Astrocyte (in vitro differentiated cells and primary cell): ENCODE data around the gene SH3TC2. TPM values are rescaled to one million over a fixed set of nuclear protein-coding genes. Genes with fewer than 3 reads are reported as not detected.

Experiments
- DNase-seq: peaks from one replicate; pipeline ENCODE4 v3.0.0-alpha.2; 2010; ENCODE audit warnings: low read depth
- FAIRE-seq: peaks from 2 replicates; lab custom pipeline; 2011; peaks lifted over from hg19 to GRCh38; lab: Jason Lieb, UNC
- H2AFZ ChIP-seq: 2 replicates; pipeline ENCODE4 v1.6.0; 2012; ENCODE audit warnings: low read depth, low read length, inconsistent platforms
- H3K27ac ChIP-seq: 2 replicates; pipeline ENCODE4 v1.5.1; 2011; ENCODE audit warnings: low read depth, low read length, inconsistent platforms
- H3K27me3 ChIP-seq: 2 replicates; pipeline ENCODE4 v1.6.0; 2011; ENCODE audit warnings: low read length, inconsistent platforms; ENCODE audit not compliant: insufficient read depth
- H3K36me3 ChIP-seq: 2 replicates; pipeline ENCODE4 v1.5.1; 2011; ENCODE audit warnings: low read length, inconsistent platforms; ENCODE audit not compliant: insufficient read depth
- H3K4me1 ChIP-seq: 2 replicates; pipeline ENCODE4 v1.5.1; 2011; ENCODE audit warnings: low read length, inconsistent platforms; ENCODE audit not compliant: insufficient read depth
- H3K4me2 ChIP-seq: 2 replicates; pipeline ENCODE4 v1.6.0; 2012; ENCODE audit warnings: low read length, inconsistent platforms
- H3K4me3 ChIP-seq: 2 replicates; pipeline ENCODE4 v1.5.1; 2011; ENCODE audit warnings: low read depth, mild to moderate bottlenecking, low read length, inconsistent platforms; ENCODE audit not compliant: insufficient read depth
- H3K79me2 ChIP-seq: 2 replicates; pipeline ENCODE4 v1.6.0; 2012; ENCODE audit warnings: mild to moderate bottlenecking, low read length, inconsistent platforms; ENCODE audit not compliant: insufficient read depth
- H3K9ac ChIP-seq: 2 replicates; pipeline ENCODE4 v1.6.0; 2012; ENCODE audit warnings: mild to moderate bottlenecking, low read length, inconsistent platforms
- H3K9me3 ChIP-seq: 2 replicates; pipeline ENCODE4 v1.5.1; 2012; ENCODE audit warnings: low read depth, mild to moderate bottlenecking, low read length, inconsistent platforms; ENCODE audit not compliant: insufficient read depth
- H4K20me1 ChIP-seq: 2 replicates; pipeline ENCODE4 v1.6.0; 2012; ENCODE audit warnings: low read length, inconsistent platforms; ENCODE audit not compliant: insufficient read depth
- H3K27ac Mint-ChIP-seq: one replicate; pipeline ENCODE4 v1.8.0; 2021; ENCODE audit warnings: mild to moderate bottlenecking, mixed read lengths; ENCODE audit not compliant: unreplicated experiment
- H3K27me3 Mint-ChIP-seq: one replicate; pipeline ENCODE4 v1.8.0; 2021; ENCODE audit warnings: low read depth, mixed read lengths; ENCODE audit not compliant: unreplicated experiment
- H3K36me3 Mint-ChIP-seq: one replicate; pipeline ENCODE4 v1.8.0; 2021; ENCODE audit warnings: low read depth, mixed read lengths; ENCODE audit not compliant: unreplicated experiment
- H3K4me1 Mint-ChIP-seq: one replicate; pipeline ENCODE4 v1.8.0; 2021; ENCODE audit warnings: low read depth, mixed read lengths; ENCODE audit not compliant: unreplicated experiment
- H3K4me3 Mint-ChIP-seq: one replicate; pipeline ENCODE4 v1.8.0; 2021; ENCODE audit warnings: mild to moderate bottlenecking, moderate library complexity, mixed read lengths; ENCODE audit not compliant: unreplicated experiment
- H3K9me3 Mint-ChIP-seq: one replicate; pipeline ENCODE4 v1.8.0; 2021; ENCODE audit warnings: mild to moderate bottlenecking, mixed read lengths; ENCODE audit not compliant: unreplicated experiment
- EZH2 ChIP-seq: IDR thresholded peaks from 2 replicates; pipeline ENCODE4 v1.6.1; 2012; ENCODE audit warnings: mild to moderate bottlenecking, low read length, inconsistent platforms; ENCODE audit not compliant: insufficient read depth
- total RNA-seq: library from RNA; stranded (reverse); gene quantifications from 2 replicates; pipeline ENCODE4 v1.2.1, GENCODE V29; 2021
- TF ChIP-seq, protein P1 (sequence below): IDR thresholded peaks from 2 replicates; pipeline ENCODE4 v1.5.1; 2011; ENCODE audit warnings: low read depth, mild to moderate bottlenecking, inconsistent platforms, low read length, moderate library complexity; ENCODE audit not compliant: insufficient read depth

Gene SH3TC2
- total RNA-seq, 1 donor from 2014 or later: 2.6 TPM

GRCh38 chr5:149013796-149014195 lies 49.1 kb downstream of the SH3TC2 start:
- H2AFZ ChIP-seq: no peak overlapping the region
- H3K27me3 ChIP-seq: no peaks in the 10 kb centered on the region
- FAIRE-seq (no peak), DNase-seq (no peak)
- no peak overlapping the region for H3K27ac ChIP-seq
- Mint-ChIP-seq H3K4me1 (peaks cover 3% of the 10 kb centered on the region), H3K4me3 (no peak overlapping the region), H3K27me3 (peaks cover 2% of the 10 kb centered on the region), H3K36me3 (no peaks in the 10 kb centered on the region), H3K27ac (no peak overlapping the region), H3K9me3 (no peaks in the 10 kb centered on the region)
- H3K36me3 ChIP-seq: no peaks in the 10 kb centered on the region
- H3K4me1 ChIP-seq: no peaks in the 10 kb centered on the region
- no peaks in the 10 kb centered on the region for H3K9me3 ChIP-seq
- no peak overlapping the region for H3K4me2 ChIP-seq
- H3K4me3 ChIP-seq: no peak overlapping the region
- no peaks in the 10 kb centered on the region for H4K20me1 ChIP-seq
- H3K9ac ChIP-seq: no peak overlapping the region
- no peaks in the 10 kb centered on the region for H3K79me2 ChIP-seq
- TF ChIP-seq, protein P1, sequence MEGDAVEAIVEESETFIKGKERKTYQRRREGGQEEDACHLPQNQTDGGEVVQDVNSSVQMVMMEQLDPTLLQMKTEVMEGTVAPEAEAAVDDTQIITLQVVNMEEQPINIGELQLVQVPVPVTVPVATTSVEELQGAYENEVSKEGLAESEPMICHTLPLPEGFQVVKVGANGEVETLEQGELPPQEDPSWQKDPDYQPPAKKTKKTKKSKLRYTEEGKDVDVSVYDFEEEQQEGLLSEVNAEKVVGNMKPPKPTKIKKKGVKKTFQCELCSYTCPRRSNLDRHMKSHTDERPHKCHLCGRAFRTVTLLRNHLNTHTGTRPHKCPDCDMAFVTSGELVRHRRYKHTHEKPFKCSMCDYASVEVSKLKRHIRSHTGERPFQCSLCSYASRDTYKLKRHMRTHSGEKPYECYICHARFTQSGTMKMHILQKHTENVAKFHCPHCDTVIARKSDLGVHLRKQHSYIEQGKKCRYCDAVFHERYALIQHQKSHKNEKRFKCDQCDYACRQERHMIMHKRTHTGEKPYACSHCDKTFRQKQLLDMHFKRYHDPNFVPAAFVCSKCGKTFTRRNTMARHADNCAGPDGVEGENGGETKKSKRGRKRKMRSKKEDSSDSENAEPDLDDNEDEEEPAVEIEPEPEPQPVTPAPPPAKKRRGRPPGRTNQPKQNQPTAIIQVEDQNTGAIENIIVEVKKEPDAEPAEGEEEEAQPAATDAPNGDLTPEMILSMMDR: no peak
- TF ChIP-seq EZH2: no peak

DNA sequence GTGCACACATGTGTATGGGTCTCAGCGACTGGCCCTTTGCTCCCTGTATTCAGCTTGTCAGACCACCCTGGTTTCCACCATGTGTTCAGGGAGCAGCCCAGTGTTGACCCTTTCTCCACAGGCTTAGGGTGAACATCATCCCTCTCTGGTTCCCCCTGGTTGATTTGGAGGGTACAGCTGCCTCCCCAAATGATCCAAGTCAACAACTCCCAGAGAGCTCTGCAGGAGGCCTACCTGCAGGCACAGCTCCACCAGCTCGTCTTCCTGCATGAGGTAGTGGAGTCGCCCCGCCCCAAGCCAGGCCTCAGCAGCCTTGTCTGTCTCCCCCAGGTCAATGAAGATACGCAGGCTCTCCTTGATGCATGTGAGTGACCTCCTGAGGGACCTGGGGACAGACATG lies 50.5 kb downstream of the SH3TC2 start:
- H3K4me2 ChIP-seq: no peak overlapping the region
- Mint-ChIP-seq H3K9me3 (no peaks in the 10 kb centered on the region), H3K36me3 (no peaks in the 10 kb centered on the region), H3K4me1 (peaks cover 1% of the 10 kb centered on the region), H3K27ac (no peak overlapping the region), H3K4me3 (no peak overlapping the region), H3K27me3 (peaks cover 7% of the 10 kb centered on the region)
- H3K9me3 ChIP-seq: no peaks in the 10 kb centered on the region
- no peak for DNase-seq
- no peaks in the 10 kb centered on the region for H3K27me3 ChIP-seq
- H3K27ac ChIP-seq: no peak overlapping the region
- TF ChIP-seq EZH2: no peak
- TF ChIP-seq, protein P1: no peak
- H3K79me2 ChIP-seq: no peaks in the 10 kb centered on the region
- no peaks in the 10 kb centered on the region for H3K4me1 ChIP-seq
- no peak overlapping the region for H3K9ac ChIP-seq
- no peak overlapping the region for H2AFZ ChIP-seq
- H3K36me3 ChIP-seq: no peaks in the 10 kb centered on the region
- no peak for FAIRE-seq
- H3K4me3 ChIP-seq: no peak overlapping the region
- H4K20me1 ChIP-seq: no peaks in the 10 kb centered on the region

GRCh38 chr5:149011728-149012127 lies 51.1 kb downstream of the SH3TC2 start:
- Histone ChIP-seq H3K4me2 (no peak overlapping the region), H3K27ac (no peak overlapping the region), H3K9me3 (no peaks in the 10 kb centered on the region), H3K4me1 (no peaks in the 10 kb centered on the region), H3K79me2 (no peaks in the 10 kb centered on the region), H3K9ac (no peak overlapping the region), H3K27me3 (no peaks in the 10 kb centered on the region), H2AFZ (no peak overlapping the region), H3K36me3 (no peaks in the 10 kb centered on the region), H3K4me3 (no peak overlapping the region), H4K20me1 (no peaks in the 10 kb centered on the region)
- Mint-ChIP-seq H3K27me3 (peaks cover 9% of the 10 kb centered on the region), H3K9me3 (no peaks in the 10 kb centered on the region), H3K36me3 (no peaks in the 10 kb centered on the region), H3K4me1 (peaks cover 1% of the 10 kb centered on the region), H3K27ac (no peak overlapping the region), H3K4me3 (no peak overlapping the region)
- no peak for FAIRE-seq
- TF ChIP-seq EZH2: no peak
- TF ChIP-seq, protein P1: no peak
- DNase-seq: no peak
